GM23338 (cell line): ENCODE measurements around the gene AFP.

Source experiments
- CREB1 ChIP-seq: fragments of 250-450 bp; sonication (Bioruptor Pico); IDR thresholded peaks from 2 replicates; pipeline ENCODE4 v1.5.0; 2020; ENCODE audit warnings: low read depth, mild to moderate bottlenecking, moderate library complexity
- CTCF ChIP-seq, 2 experiments: fragments of 200-600 bp in 1 of 2; sonication (generic) in 1 of 2; conservative IDR thresholded peaks; 2 replicates each; pipeline versions ENCODE4 v1.5.1 to v1.6.1; 2016 to 2017; ENCODE audit warnings: antibody characterized with exemption in 2 of 2, low read depth in 2 of 2, mild to moderate bottlenecking in 2 of 2, moderate library complexity in 1 of 2
- EZH2 ChIP-seq: fragments of 200-600 bp; sonication (generic); IDR thresholded peaks from one replicate; pipeline ENCODE4 v1.8.0; 2017; ENCODE audit warnings: antibody characterized with exemption, mild to moderate bottlenecking, low read depth; ENCODE audit not compliant: unreplicated experiment
- EZH2phosphoT487 ChIP-seq: fragments of 200-600 bp; sonication (generic); IDR thresholded peaks from one replicate; pipeline ENCODE4 v1.8.1; 2018; ENCODE audit warnings: antibody characterized with exemption; ENCODE audit not compliant: unreplicated experiment
- JUNB ChIP-seq: IDR thresholded peaks from one replicate; pipeline ENCODE4 v1.6.1; 2016; ENCODE audit warnings: antibody characterized with exemption; ENCODE audit not compliant: unreplicated experiment
- POLR2AphosphoS5 ChIP-seq: IDR thresholded peaks from 2 replicates; pipeline ENCODE4 v1.6.1; 2016; ENCODE audit warnings: antibody characterized with exemption, low read depth
- STAT1 ChIP-seq: IDR thresholded peaks from one replicate; pipeline ENCODE4 v1.6.1; 2016; ENCODE audit warnings: antibody characterized with exemption; ENCODE audit not compliant: unreplicated experiment
- TF ChIP-seq, protein P1 (sequence below): IDR thresholded peaks from 2 replicates; pipeline ENCODE4 v1.6.1; 2016; ENCODE audit warnings: antibody characterized with exemption
- TF ChIP-seq, protein P2 (sequence below): IDR thresholded peaks from one replicate; pipeline ENCODE4 v1.6.1; 2018; ENCODE audit warnings: antibody characterized with exemption; ENCODE audit not compliant: unreplicated experiment

DNA sequence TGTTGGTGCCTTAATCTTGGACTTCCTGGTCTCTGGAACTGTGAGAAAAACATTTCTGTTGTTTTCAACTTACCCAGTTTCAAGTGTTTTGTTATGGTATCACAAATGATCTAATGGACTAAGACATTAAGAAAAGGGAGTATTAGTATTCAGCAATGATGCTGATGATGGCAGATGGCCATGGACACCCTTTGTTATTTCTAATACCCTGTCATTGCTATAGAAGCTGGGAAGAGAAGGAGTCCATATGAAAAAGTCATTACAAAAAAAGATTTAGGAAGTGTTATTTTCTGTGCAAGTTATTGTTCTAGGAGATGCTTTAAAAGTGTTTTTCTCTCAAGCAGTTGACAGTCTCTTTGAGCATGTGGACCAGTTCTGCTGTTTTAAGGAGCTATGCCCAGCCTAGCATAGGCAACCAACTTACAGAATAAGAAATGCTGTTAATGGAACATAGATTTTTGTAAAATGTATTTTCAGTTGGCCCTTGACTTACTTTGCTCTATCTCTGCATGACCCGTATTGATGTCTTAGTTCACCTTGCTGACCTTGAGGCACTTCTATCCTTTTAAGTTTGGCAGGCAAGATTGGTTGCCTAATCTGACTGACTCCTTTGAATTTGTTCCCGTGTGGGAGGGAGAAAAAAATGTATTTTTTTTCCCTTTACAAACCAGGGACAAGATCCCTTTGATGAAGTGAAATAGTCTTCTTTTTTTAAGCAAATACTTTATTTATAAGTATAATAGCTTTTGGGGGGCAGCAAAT is 6.0 kb upstream of the AFP start:
- TF ChIP-seq CTCF (conservative IDR thresholded peaks at IDR 0.05; ENCODE audit: low read depth in 2 of 2) (no peak), POLR2AphosphoS5 (no peak), EZH2 (no peak), EZH2phosphoT487 (no peak), CREB1 (no peak), JUNB (no peak), STAT1 (no peak)
- TF ChIP-seq, protein P1, sequence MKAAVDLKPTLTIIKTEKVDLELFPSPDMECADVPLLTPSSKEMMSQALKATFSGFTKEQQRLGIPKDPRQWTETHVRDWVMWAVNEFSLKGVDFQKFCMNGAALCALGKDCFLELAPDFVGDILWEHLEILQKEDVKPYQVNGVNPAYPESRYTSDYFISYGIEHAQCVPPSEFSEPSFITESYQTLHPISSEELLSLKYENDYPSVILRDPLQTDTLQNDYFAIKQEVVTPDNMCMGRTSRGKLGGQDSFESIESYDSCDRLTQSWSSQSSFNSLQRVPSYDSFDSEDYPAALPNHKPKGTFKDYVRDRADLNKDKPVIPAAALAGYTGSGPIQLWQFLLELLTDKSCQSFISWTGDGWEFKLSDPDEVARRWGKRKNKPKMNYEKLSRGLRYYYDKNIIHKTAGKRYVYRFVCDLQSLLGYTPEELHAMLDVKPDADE: no peak
- TF ChIP-seq, protein P2, sequence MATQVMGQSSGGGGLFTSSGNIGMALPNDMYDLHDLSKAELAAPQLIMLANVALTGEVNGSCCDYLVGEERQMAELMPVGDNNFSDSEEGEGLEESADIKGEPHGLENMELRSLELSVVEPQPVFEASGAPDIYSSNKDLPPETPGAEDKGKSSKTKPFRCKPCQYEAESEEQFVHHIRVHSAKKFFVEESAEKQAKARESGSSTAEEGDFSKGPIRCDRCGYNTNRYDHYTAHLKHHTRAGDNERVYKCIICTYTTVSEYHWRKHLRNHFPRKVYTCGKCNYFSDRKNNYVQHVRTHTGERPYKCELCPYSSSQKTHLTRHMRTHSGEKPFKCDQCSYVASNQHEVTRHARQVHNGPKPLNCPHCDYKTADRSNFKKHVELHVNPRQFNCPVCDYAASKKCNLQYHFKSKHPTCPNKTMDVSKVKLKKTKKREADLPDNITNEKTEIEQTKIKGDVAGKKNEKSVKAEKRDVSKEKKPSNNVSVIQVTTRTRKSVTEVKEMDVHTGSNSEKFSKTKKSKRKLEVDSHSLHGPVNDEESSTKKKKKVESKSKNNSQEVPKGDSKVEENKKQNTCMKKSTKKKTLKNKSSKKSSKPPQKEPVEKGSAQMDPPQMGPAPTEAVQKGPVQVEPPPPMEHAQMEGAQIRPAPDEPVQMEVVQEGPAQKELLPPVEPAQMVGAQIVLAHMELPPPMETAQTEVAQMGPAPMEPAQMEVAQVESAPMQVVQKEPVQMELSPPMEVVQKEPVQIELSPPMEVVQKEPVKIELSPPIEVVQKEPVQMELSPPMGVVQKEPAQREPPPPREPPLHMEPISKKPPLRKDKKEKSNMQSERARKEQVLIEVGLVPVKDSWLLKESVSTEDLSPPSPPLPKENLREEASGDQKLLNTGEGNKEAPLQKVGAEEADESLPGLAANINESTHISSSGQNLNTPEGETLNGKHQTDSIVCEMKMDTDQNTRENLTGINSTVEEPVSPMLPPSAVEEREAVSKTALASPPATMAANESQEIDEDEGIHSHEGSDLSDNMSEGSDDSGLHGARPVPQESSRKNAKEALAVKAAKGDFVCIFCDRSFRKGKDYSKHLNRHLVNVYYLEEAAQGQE: no peak
